Ovary (tissue), 9 donors: Measurements from ENCODE around the gene KRT35. TPM values are rescaled to one million over a fixed set of nuclear protein-coding genes. Genes with fewer than 3 reads are reported as not detected.
"Not testable (repeated sequence)": the region's sequence is repeated elsewhere in the genome, so short reads cannot be mapped to it uniquely, and the experiment has no call there.

Experiments
- DNase-seq, 5 donors: peaks; one replicate each; pipeline ENCODE4 v3.0.0-alpha.2; 2019 to 2020
- H3K27ac ChIP-seq, 2 donors: fragments of 200-600 bp; one replicate each; pipeline versions ENCODE4 v1.5.1 to v1.8.0; 2019 to 2022
- H3K27me3 ChIP-seq: fragments of 200-600 bp; one replicate; pipeline ENCODE4 v1.8.0; 2022
- H3K36me3 ChIP-seq: fragments of 200-600 bp; sonication (generic); one replicate; pipeline ENCODE4 v1.5.1; 2019
- H3K4me1 ChIP-seq: one replicate; pipeline ENCODE4 v1.8.1; 2013; ENCODE audit warnings: mild to moderate bottlenecking, moderate library complexity; ENCODE audit not compliant: insufficient read depth
- H3K4me3 ChIP-seq: fragments of 200-600 bp; sonication (generic); one replicate; pipeline ENCODE4 v1.5.1; 2017
- H3K9me3 ChIP-seq, 2 donors: fragments of 200-600 bp in 1 of 2; sonication (generic) in 1 of 2; one replicate each; pipeline versions ENCODE4 v1.5.1 to v1.8.1; 2013 to 2019; ENCODE audit warnings: mild to moderate bottlenecking in 1 of 2, moderate library complexity in 1 of 2
- EP300 ChIP-seq: sonication (generic); formaldehyde crosslinking; IDR thresholded peaks from one replicate; pipeline ENCODE4 v1.6.1; 2017; ENCODE audit warnings: antibody characterized with exemption
- POLR2A ChIP-seq: fragments of 450-650 bp; IDR thresholded peaks from one replicate; pipeline ENCODE4 v1.6.1; 2017; ENCODE audit warnings: antibody characterized with exemption, mild to moderate bottlenecking, moderate library complexity
- WGBS, 3 donors: extraction: QIAGEN DNeasy Blood & Tissue Kit in 1 of 3; methylation state at CpG; one replicate each; pipeline versions ENCODE4 v1.1.5 to v1.1.7; 2013 to 2017; 5-methylcytosine and 5-hydroxymethylcytosine counted together
- intact Hi-C, 4 donors: fragments of 100-400 bp; cut with DNase I; formaldehyde crosslinking; loops; one replicate each; pipeline versions ENCODE4 v1.11.0 to v1.15.1; 2022 to 2023
- microRNA-seq, 3 donors: library from miRNA; unstranded; fragments of <30 nt; microRNA quantifications; one replicate each; pipeline versions ENCODE4 to v1.2.0, GENCODE V29; 2019 to 2020
- polyA plus RNA-seq, 2 donors: library from polyadenylated mRNA; stranded (reverse); fragments of 200-250 nt in 1 of 2; fragments of 350-450 nt in 1 of 2; fragmentation: Illumina TruSeq in 1 of 2; extraction: RNeasy Lipid Tissue Mini Kit (QIAGEN cat#74804) in 1 of 2; gene quantifications; one replicate each; pipeline ENCODE4 v1.2.3, GENCODE V29; 2013 to 2014
- small RNA-seq: library from RNA; depleted of rRNA; stranded (forward); fragments of <200 nt; gene quantifications from one replicate; pipeline ENCODE3, GENCODE V24; 2016
- total RNA-seq, 7 donors: library from RNA; depleted of rRNA in 2 of 7; stranded (reverse); fragments of >200 nt in 2 of 7; fragmentation: NEBNext Ultra II Directional in 3 of 7; extraction: Animal tissue kit (Norgen Biotek cat#: 25700) in 3 of 7; gene quantifications; one replicate each; pipeline versions ENCODE4 v1.1.0 to v1.2.4, GENCODE V29; 2016 to 2023
- TF ChIP-seq, protein P1 (sequence below), 3 donors: fragments of 450-650 bp in 2 of 3; fragments of 200-600 bp in 1 of 3; IDR thresholded peaks; one replicate each; pipeline versions ENCODE4 v1.5.1 to v1.8.0; 2016 to 2022; ENCODE audit warnings: antibody characterized with exemption in 3 of 3, mild to moderate bottlenecking in 1 of 3
- donor health status: DM: no; HTN: no; CAD: no; lungs with moderate emphysema.
- donor health status: DM: no; HTN: no; CAD: no.
- donor health status: Bipolar disorder and iron deficiency.
- donor health status: DM: yes; HTN: yes; CAD: no.
- donor health status: DM: no; HTN: no; CAD: no.
- donor health status: DM: yes; HTN: yes; CAD: no.

Gene KRT35
- total and polyA plus RNA-seq, 9 donors = not detected

DNA sequence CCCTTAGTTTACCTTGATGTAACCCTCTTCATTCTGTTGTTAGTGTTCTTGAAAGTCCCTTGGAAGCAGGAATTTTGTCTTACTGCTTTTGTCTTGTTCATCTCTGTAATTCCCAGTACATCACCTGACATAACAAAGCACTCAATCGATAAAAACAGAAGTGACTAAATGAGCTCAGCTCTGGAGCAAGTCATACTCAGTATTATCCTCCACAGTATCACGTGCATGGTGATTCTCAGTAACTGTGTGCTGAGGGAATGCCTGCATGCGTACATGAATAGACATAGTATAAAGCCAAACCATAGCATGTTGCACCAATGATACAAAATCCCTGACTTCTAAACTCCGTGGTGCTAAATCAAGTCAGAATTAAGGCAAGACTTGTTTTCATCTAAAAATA, 47.4 kb downstream of the KRT35 start:
- H3K27ac ChIP-seq = no peak overlapping the region
- H3K27me3 ChIP-seq = no peaks in the 10 kb centered on the region
- WGBS, 3 donors = 51 to 62% (median 57%) methylated on average over 4 of the region's 4 CpGs
- H3K9me3 ChIP-seq = no peaks in the 10 kb centered on the region
- H3K4me1 ChIP-seq = no peaks in the 10 kb centered on the region
- DNase-seq = no peak
- no peaks in the 10 kb centered on the region for H3K36me3 ChIP-seq
- intact Hi-C loops = no loop called here
- TF ChIP-seq, protein P1, sequence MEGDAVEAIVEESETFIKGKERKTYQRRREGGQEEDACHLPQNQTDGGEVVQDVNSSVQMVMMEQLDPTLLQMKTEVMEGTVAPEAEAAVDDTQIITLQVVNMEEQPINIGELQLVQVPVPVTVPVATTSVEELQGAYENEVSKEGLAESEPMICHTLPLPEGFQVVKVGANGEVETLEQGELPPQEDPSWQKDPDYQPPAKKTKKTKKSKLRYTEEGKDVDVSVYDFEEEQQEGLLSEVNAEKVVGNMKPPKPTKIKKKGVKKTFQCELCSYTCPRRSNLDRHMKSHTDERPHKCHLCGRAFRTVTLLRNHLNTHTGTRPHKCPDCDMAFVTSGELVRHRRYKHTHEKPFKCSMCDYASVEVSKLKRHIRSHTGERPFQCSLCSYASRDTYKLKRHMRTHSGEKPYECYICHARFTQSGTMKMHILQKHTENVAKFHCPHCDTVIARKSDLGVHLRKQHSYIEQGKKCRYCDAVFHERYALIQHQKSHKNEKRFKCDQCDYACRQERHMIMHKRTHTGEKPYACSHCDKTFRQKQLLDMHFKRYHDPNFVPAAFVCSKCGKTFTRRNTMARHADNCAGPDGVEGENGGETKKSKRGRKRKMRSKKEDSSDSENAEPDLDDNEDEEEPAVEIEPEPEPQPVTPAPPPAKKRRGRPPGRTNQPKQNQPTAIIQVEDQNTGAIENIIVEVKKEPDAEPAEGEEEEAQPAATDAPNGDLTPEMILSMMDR (IDR thresholded peaks at IDR 0.05) = no peak
- TF ChIP-seq EP300 = no peak
- TF ChIP-seq POLR2A = no peak
- H3K4me3 ChIP-seq = no peak overlapping the region

DNA sequence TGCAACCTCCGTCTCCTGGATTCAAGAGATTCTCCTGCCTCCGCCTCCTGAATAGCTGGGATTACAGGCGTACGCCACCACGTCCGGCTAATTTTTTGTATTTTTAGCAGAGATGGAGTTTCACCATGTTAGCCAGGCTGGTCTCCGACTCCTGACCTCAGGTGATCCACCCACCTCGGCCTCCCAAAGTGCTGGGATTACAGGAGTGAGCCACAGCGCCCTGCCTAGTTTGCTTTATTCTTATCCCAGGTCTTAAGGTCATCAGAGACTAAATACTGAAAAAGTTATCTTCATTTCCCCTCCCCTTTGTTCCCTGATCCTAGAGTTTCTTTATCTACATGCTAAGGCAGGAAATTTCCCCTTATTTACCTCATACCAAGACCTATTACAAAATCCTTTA, 50.6 kb downstream of the KRT35 start:
- DNase-seq, H3K4me3 ChIP-seq, H3K36me3 ChIP-seq, H3K4me1 ChIP-seq, intact Hi-C loops, H3K27ac ChIP-seq, H3K9me3 ChIP-seq, H3K27me3 ChIP-seq: not testable (repeated sequence)
- WGBS, 3 donors = 95 to 96% (median 96%) methylated on average over 9 of the region's 9 CpGs

DNA sequence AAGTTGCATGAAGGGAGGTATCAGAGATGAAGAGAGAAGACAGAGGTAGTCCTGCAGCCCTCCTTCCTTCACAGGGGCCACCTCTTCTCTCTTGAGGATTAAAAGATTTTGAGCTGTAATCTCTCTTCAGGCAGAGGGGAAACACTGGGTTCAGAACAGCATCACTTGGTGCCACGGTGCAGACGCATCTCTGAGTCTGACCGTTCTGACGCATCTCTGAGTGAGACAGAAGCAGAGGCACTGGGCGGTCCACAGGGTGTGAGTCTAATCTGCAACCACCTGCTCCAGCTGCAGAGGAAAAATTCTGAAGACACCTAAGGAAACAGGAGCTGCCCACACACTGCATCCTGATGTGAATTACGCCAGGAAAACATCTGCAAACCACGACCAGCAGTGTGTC, 51.3 kb downstream of the KRT35 start:
- H3K4me1 ChIP-seq = no peaks in the 10 kb centered on the region
- H3K27ac ChIP-seq = no peak overlapping the region
- WGBS, 3 donors = 83 to 85% (median 85%) methylated on average over 7 of the region's 7 CpGs
- H3K9me3 ChIP-seq = no peaks in the 10 kb centered on the region
- intact Hi-C loops = no loop called here
- H3K27me3 ChIP-seq = no peaks in the 10 kb centered on the region
- no peak for TF ChIP-seq POLR2A
- TF ChIP-seq, protein P1 (IDR thresholded peaks at IDR 0.05) = no peak
- H3K4me3 ChIP-seq = no peak overlapping the region
- DNase-seq = no peak
- H3K36me3 ChIP-seq = no peaks in the 10 kb centered on the region

DNA sequence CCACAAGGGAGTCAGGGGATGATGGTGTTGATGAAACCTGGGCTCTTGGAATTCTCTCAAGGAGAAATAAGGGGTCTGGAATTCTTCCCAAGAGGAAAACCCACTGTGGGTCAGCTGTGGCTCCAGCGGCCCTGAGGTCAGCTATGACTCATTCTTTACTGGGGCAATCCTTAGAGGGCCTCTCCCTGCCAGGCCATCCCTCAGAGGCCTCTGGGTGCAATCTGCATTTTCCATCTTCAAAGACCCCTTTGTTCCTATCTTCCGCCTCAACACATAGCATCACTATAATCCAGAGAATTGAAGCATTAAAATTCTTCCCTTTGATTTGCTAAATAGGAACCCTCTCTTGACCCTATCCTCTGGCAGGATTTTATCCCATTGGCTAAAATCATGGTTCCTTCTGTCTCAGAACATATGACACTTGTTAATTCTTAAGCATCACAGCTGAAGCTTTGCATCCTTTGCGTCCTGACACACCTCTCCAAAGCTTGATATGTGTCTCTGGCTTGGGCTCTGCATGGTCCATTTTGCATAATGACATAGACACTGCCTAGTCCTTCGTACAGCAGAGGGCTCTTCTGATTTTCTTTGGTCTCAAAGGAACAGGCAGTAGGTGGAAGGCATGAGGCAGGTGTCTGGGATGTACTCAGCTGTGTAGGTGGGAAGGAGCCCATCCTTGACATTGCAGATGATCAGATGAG, 52.2 kb downstream of the KRT35 start:
- WGBS, 3 donors = 73 to 74% (median 74%) methylated on average over 4 of the region's 4 CpGs
- intact Hi-C loops = no loop called here
- DNase-seq = no peak
- Histone ChIP-seq H3K4me1 (no peaks in the 10 kb centered on the region), H3K36me3 (no peaks in the 10 kb centered on the region), H3K27me3 (no peaks in the 10 kb centered on the region), H3K9me3 (no peaks in the 10 kb centered on the region), H3K27ac (no peak overlapping the region), H3K4me3 (no peak overlapping the region)
- TF ChIP-seq EP300 (no peak), POLR2A (no peak)
- TF ChIP-seq, protein P1 (IDR thresholded peaks at IDR 0.05) = no peak

Small RNA genes lying within 50 kb of the gene (microRNA-seq; reads per million reads assigned to microRNA genes)
- gene MIR6510 = 0 reads per million in 3 donors

Small RNA genes lying within 50 kb of the gene (small RNA-seq; reads per million reads assigned to genes)
- not detected for gene RNU2-32P

Other genes with a start within 250 kb of the KRT35 start
- not detected for gene KRTAP9-3, start 248.7 kb downstream of the KRT35 start, total RNA-seq
- not detected for gene KRTAP9-3, start 248.7 kb downstream of the KRT35 start, polyA plus RNA-seq
- gene KRTAP9-8, start 243.2 kb downstream of the KRT35 start, total RNA-seq = not detected
- not detected for gene KRTAP9-8, start 243.2 kb downstream of the KRT35 start, polyA plus RNA-seq
- not detected for gene KRTAP9-4, start 231.5 kb downstream of the KRT35 start, total RNA-seq
- gene KRTAP9-4, start 231.5 kb downstream of the KRT35 start, polyA plus RNA-seq = not detected
- gene KRTAP9-9, start 225.8 kb downstream of the KRT35 start, total RNA-seq = not detected
- not detected for gene KRTAP9-9, start 225.8 kb downstream of the KRT35 start, polyA plus RNA-seq
- gene KRTAP9-6, start 215.8 kb downstream of the KRT35 start, total RNA-seq = not detected
- not detected for gene KRTAP9-6, start 215.8 kb downstream of the KRT35 start, polyA plus RNA-seq
- gene KRTAP9-7, start 205.5 kb downstream of the KRT35 start, total RNA-seq = not detected
- not detected for gene KRTAP9-7, start 205.5 kb downstream of the KRT35 start, polyA plus RNA-seq
- not detected for gene KRTAP29-1, start 178.3 kb downstream of the KRT35 start, total RNA-seq
- gene KRTAP29-1, start 178.3 kb downstream of the KRT35 start, polyA plus RNA-seq = not detected
- not detected for gene KRTAP16-1, start 171.8 kb downstream of the KRT35 start, total RNA-seq
- not detected for gene KRTAP16-1, start 171.8 kb downstream of the KRT35 start, polyA plus RNA-seq
- gene KRTAP17-1, start 165.4 kb downstream of the KRT35 start, total RNA-seq = not detected
- gene KRTAP17-1, start 165.4 kb downstream of the KRT35 start, polyA plus RNA-seq = not detected
- not detected for gene KRT33A, start 130.3 kb downstream of the KRT35 start, total RNA-seq
- gene KRT33A, start 130.3 kb downstream of the KRT35 start, polyA plus RNA-seq = not detected
- gene KRT33B, start 111.3 kb downstream of the KRT35 start, total RNA-seq = not detected
- not detected for gene KRT33B, start 111.3 kb downstream of the KRT35 start, polyA plus RNA-seq
- not detected for gene KRT34, start 98.8 kb downstream of the KRT35 start, total RNA-seq
- gene KRT34, start 98.8 kb downstream of the KRT35 start, polyA plus RNA-seq = not detected
- gene KRT31, start 83.5 kb downstream of the KRT35 start, total RNA-seq = not detected
- not detected for gene KRT31, start 83.5 kb downstream of the KRT35 start, polyA plus RNA-seq
- not detected for gene KRT37, start 56.6 kb downstream of the KRT35 start, total RNA-seq
- gene KRT37, start 56.6 kb downstream of the KRT35 start, polyA plus RNA-seq = not detected
- gene KRT38, start 40.2 kb downstream of the KRT35 start, total RNA-seq = not detected
- gene KRT38, start 40.2 kb downstream of the KRT35 start, polyA plus RNA-seq = not detected
- gene KRT32, start 13.8 kb downstream of the KRT35 start, total RNA-seq = under 1 TPM in 2 of 7 donors, not detected in 5; 0.18 to 0.20 TPM
- under 1 TPM in 1 of 2 donors, not detected in 1; 0.33 TPM for gene KRT32, start 13.8 kb downstream of the KRT35 start, polyA plus RNA-seq
- gene KRT36, start 8.8 kb upstream of the KRT35 start, total RNA-seq = not detected
- under 1 TPM in 1 of 2 donors, not detected in 1; 0.50 TPM for gene KRT36, start 8.8 kb upstream of the KRT35 start, polyA plus RNA-seq
- 1 to 10 TPM in 3 of 7 donors, under 1 TPM in 2, not detected in 2; 0.32 to 3.7 (median 3.2) TPM for gene KRT13, start 24.5 kb upstream of the KRT35 start, total RNA-seq
- 1 to 10 TPM in 1 of 2 donors, under 1 TPM in 1; 0.16 to 1.1 TPM for gene KRT13, start 24.5 kb upstream of the KRT35 start, polyA plus RNA-seq
- 1 to 10 TPM in 1 of 7 donors, under 1 TPM in 5, not detected in 1; 0.17 to 9.4 (median 0.46) TPM for gene KRT15, start 37.7 kb upstream of the KRT35 start, total RNA-seq
- under 1 TPM; 0.11 to 0.22 TPM for gene KRT15, start 37.7 kb upstream of the KRT35 start, polyA plus RNA-seq
- gene KRT19, start 47.2 kb upstream of the KRT35 start, total RNA-seq = 100 to 1,000 TPM in 4 of 7 donors, 10 to 100 TPM in 3; 68.5 to 653 (median 144) TPM
- gene KRT19, start 47.2 kb upstream of the KRT35 start, polyA plus RNA-seq = 100 to 1,000 TPM in 1 of 2 donors, 10 to 100 TPM in 1; 13.3 to 110 TPM
- not detected for gene KRT9, start 90.9 kb upstream of the KRT35 start, total RNA-seq
- gene KRT9, start 90.9 kb upstream of the KRT35 start, polyA plus RNA-seq = not detected
- 1 to 10 TPM in 1 of 7 donors, under 1 TPM in 2, not detected in 4; 0.38 to 1.1 (median 0.75) TPM for gene KRT14, start 105.7 kb upstream of the KRT35 start, total RNA-seq
- not detected for gene KRT14, start 105.7 kb upstream of the KRT35 start, polyA plus RNA-seq
- gene KRT16, start 131.6 kb upstream of the KRT35 start, total RNA-seq = 1 to 10 TPM in 1 of 7 donors, not detected in 6; 1.0 TPM
- gene KRT16, start 131.6 kb upstream of the KRT35 start, polyA plus RNA-seq = not detected
- gene KRT17, start 143.4 kb upstream of the KRT35 start, total RNA-seq = 10 to 100 TPM in 2 of 7 donors, 1 to 10 TPM in 1, under 1 TPM in 2, not detected in 2; 0.42 to 17.8 (median 2.7) TPM
- under 1 TPM in 1 of 2 donors, not detected in 1; 0.29 TPM for gene KRT17, start 143.4 kb upstream of the KRT35 start, polyA plus RNA-seq
- 1,000 to 10,000 TPM in 1 of 7 donors, 100 to 1,000 TPM in 6; 270 to 1,292 (median 813) TPM for gene EIF1, start 207.7 kb upstream of the KRT35 start, total RNA-seq
- gene EIF1, start 207.7 kb upstream of the KRT35 start, polyA plus RNA-seq = 1,000 to 10,000 TPM in 1 of 2 donors, 100 to 1,000 TPM in 1; 641 to 1,340 TPM
- gene GAST, start 231.2 kb upstream of the KRT35 start, total RNA-seq = not detected
- gene GAST, start 231.2 kb upstream of the KRT35 start, polyA plus RNA-seq = not detected